ENCODE results near the gene KCND3.

KCND3 gene

GRCh38 chr1:111958075-111958474 is 31.4 kb downstream of the KCND3 start:
- H3K27me3 Mint-ChIP-seq: peaks cover 10% of the 10 kb centered on the region
- H3K36me3 Mint-ChIP-seq (ENCODE audit: low read depth): no peaks in the 10 kb centered on the region
- H3K4me1 Mint-ChIP-seq: no peaks in the 10 kb centered on the region
- ATAC-seq: no peak
- H3K4me3 Mint-ChIP-seq: no peak overlapping the region
- DNase-seq: no peak
- no peaks in the 10 kb centered on the region for H3K9me3 Mint-ChIP-seq
- H3K27ac Mint-ChIP-seq: no peak overlapping the region

GRCh38 chr1:111956155-111956771 is 33.2 kb downstream of the KCND3 start:
- no peaks in the 10 kb centered on the region for H3K4me1 Mint-ChIP-seq
- H3K27ac Mint-ChIP-seq: no peak overlapping the region
- H3K27me3 Mint-ChIP-seq: peaks cover 15% of the 10 kb centered on the region
- no peaks in the 10 kb centered on the region for H3K36me3 Mint-ChIP-seq (ENCODE audit: low read depth)
- no peak for DNase-seq
- H3K4me3 Mint-ChIP-seq: no peak overlapping the region
- ATAC-seq: no peak
- H3K9me3 Mint-ChIP-seq: no peaks in the 10 kb centered on the region

DNA sequence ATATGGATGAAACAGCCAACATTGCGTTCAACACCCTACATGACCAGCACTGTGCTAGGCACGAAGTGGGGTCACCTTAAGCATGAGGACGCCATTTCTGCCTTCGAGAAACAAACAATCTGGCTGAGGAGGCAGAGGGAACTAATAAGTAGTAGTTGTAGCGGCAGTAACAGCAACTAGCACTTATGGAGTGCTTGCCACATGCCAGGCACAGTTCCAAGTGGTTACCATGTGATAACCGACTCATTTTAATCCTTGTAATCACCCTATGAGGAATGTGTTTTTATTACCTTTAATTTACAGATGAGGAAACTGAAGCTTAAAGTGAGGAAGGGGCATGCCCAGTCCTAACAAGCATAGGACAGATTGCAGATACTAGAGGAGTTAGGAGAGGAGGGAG is 33.7 kb downstream of the KCND3 start:
- no peaks in the 10 kb centered on the region for H3K36me3 Mint-ChIP-seq (ENCODE audit: low read depth)
- no peak overlapping the region for H3K4me3 Mint-ChIP-seq
- ATAC-seq: no peak
- no peaks in the 10 kb centered on the region for H3K9me3 Mint-ChIP-seq
- no peak overlapping the region for H3K27ac Mint-ChIP-seq
- peaks cover 15% of the 10 kb centered on the region for H3K27me3 Mint-ChIP-seq
- no peak for DNase-seq
- no peaks in the 10 kb centered on the region for H3K4me1 Mint-ChIP-seq

DNA sequence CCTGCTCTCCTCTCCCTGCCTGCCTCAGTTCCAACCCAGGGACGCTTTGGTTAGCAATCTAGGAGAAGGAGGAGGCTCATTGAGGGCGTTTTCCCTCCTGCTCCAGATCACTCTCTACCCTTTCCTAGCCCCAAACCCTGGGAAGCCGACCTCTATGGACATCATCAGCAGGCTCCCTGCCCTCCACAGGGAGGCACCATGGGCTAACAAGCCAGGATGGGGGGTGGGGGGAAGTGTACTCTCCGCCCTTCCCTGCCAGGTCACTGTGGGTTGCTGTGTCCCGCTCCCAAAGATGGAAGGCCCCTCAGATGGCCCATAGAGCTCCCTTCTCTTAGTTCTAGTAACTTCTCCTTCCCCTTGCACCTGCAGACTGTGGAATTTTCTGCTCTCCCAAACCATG is 35.7 kb downstream of the KCND3 start:
- Mint-ChIP-seq H3K4me1 (no peaks in the 10 kb centered on the region), H3K27me3 (peaks cover 15% of the 10 kb centered on the region), H3K9me3 (no peaks in the 10 kb centered on the region), H3K4me3 (no peak overlapping the region), H3K36me3 (ENCODE audit: low read depth) (no peaks in the 10 kb centered on the region), H3K27ac (no peak overlapping the region)
- ATAC-seq: peak; percentile 16
- no peak for DNase-seq

DNA sequence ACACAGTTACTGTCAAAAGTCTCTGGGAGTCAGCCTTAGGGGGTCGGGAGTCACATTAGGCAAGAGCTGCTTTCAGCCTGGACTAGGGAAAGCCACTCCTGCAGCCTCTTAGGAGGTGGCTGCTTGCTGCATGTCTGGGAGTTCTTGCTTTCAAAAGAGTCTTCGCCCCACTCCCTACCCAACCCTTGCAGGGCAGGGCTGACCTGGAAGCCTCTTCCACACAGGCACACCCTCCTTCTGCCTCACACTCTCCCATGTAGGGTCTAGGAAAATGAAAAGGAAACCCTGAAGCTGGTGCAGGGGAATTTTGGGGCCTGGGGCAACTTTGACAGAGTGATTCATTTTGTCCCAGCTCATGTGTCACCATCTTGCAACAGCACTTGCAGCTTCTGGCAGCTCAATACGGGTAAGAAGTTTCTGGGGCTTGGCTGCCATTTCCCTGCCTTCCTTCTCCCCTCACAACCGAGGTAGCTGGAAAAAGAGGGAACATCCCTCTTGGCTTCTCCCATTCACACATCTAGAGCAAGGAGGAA is 37.3 kb downstream of the KCND3 start:
- ATAC-seq: no peak

GRCh38 chr1:111948209-111949171 is 41.0 kb downstream of the KCND3 start:
- H3K27me3 Mint-ChIP-seq: peaks cover 8% of the 10 kb centered on the region
- H3K9me3 Mint-ChIP-seq: no peaks in the 10 kb centered on the region
- no peak for DNase-seq
- H3K4me1 Mint-ChIP-seq: no peaks in the 10 kb centered on the region
- peak; percentile 47 for ATAC-seq
- H3K36me3 Mint-ChIP-seq (ENCODE audit: low read depth): no peaks in the 10 kb centered on the region
- no peak overlapping the region for H3K4me3 Mint-ChIP-seq
- H3K27ac Mint-ChIP-seq: no peak overlapping the region

More for the DNA sequence above, 37.3 kb downstream of the KCND3 start:
- Mint-ChIP-seq H3K4me1 (no peaks in the 10 kb centered on the region), H3K9me3 (no peaks in the 10 kb centered on the region), H3K27ac (no peak overlapping the region), H3K27me3 (peaks cover 8% of the 10 kb centered on the region), H3K36me3 (ENCODE audit: low read depth) (no peaks in the 10 kb centered on the region), H3K4me3 (no peak overlapping the region)
- DNase-seq: no peak

DNA sequence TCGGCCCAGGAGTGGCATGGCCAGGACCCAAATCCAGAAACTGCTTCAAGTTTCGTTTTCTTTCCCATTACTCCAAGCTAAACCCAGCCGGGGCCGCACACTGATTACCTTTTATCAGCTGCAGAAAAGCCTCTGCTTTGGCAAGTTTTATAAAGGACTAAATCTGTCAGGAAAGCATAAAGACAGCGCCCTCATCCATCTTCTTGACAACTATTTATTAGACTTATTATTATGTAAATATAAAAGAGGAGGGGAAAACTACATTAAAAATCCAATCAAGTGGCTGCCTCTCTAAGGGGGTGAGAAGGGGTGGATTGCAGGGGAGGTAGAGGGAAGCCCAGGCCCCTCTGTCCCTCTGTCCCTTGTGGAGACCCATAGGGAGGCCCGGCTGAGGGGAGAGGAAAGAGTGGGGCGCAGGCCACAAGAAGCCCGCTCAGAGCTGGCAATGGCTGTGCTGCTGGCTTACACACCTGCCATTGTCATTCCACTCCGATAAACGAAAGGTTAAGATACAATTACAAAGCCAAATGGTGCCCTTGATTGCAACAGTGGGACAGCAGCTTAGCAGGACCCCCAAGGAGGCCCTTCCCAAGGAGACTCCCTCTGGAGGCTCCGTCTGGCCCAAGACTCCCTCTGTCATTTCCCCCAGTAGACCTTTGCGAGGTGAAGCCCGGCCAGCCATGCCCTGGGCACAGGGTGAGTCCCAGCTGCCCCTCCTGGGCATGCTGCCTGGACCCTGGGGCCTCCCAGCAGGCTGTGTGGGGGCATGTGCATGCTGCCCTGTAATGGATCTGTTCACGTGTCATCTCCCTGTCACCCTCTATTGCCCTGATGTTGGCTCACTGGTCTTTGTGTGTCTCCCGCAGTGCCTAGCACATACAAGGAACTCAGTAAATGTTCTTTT is 45.4 kb downstream of the KCND3 start:
- no peaks in the 10 kb centered on the region for H3K9me3 Mint-ChIP-seq
- H3K27ac Mint-ChIP-seq: no peak overlapping the region
- peaks cover 4% of the 10 kb centered on the region for H3K27me3 Mint-ChIP-seq
- DNase-seq (no peak), ATAC-seq (no peak)
- no peaks in the 10 kb centered on the region for H3K36me3 Mint-ChIP-seq (ENCODE audit: low read depth)
- H3K4me1 Mint-ChIP-seq: no peaks in the 10 kb centered on the region
- no peak overlapping the region for H3K4me3 Mint-ChIP-seq

- Mint-ChIP-seq H3K9me3 (no peaks in the 10 kb centered on the region), H3K4me3 (no peak overlapping the region), H3K4me1 (no peaks in the 10 kb centered on the region), H3K27me3 (peaks cover 3% of the 10 kb centered on the region), H3K27ac (no peak overlapping the region), H3K36me3 (ENCODE audit: low read depth) (no peaks in the 10 kb centered on the region)
- ATAC-seq (no peak), DNase-seq (no peak)
These were observed 46.4 kb downstream of the KCND3 start for GRCh38 chr1:111943066-111943465.

DNA sequence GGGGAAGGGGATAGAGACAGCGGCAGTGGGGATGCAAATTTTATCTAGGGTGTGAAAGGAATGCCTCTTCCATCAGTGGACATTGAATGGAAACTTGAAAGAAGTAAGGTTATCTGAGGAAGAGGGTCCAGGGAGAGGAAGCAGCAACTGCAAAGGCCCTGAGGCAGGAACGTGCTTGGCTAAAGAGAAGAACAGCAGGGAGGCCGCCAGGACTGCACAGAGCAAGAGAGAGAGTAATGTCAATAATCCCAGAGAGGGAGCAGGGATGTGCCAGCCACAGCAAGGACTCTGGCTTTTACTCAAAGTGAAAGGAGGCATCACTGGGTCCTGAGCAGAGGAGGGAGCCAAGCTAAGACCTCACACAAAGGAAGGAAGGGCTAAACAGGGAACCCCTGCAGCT is 50.9 kb downstream of the KCND3 start:
- no peaks in the 10 kb centered on the region for H3K9me3 Mint-ChIP-seq
- H3K27me3 Mint-ChIP-seq: peaks cover 5% of the 10 kb centered on the region
- ATAC-seq: no peak
- DNase-seq: no peak
- no peak overlapping the region for H3K27ac Mint-ChIP-seq
- H3K36me3 Mint-ChIP-seq (ENCODE audit: low read depth): no peaks in the 10 kb centered on the region
- no peak overlapping the region for H3K4me3 Mint-ChIP-seq
- no peaks in the 10 kb centered on the region for H3K4me1 Mint-ChIP-seq

- Mint-ChIP-seq H3K27me3 (peaks cover 5% of the 10 kb centered on the region), H3K4me1 (no peaks in the 10 kb centered on the region), H3K27ac (no peak overlapping the region), H3K4me3 (no peak overlapping the region), H3K36me3 (ENCODE audit: low read depth) (no peaks in the 10 kb centered on the region), H3K9me3 (no peaks in the 10 kb centered on the region)
- no peak for ATAC-seq
- DNase-seq: no peak
These were observed 51.3 kb downstream of the KCND3 start for GRCh38 chr1:111938123-111938522.

DNA sequence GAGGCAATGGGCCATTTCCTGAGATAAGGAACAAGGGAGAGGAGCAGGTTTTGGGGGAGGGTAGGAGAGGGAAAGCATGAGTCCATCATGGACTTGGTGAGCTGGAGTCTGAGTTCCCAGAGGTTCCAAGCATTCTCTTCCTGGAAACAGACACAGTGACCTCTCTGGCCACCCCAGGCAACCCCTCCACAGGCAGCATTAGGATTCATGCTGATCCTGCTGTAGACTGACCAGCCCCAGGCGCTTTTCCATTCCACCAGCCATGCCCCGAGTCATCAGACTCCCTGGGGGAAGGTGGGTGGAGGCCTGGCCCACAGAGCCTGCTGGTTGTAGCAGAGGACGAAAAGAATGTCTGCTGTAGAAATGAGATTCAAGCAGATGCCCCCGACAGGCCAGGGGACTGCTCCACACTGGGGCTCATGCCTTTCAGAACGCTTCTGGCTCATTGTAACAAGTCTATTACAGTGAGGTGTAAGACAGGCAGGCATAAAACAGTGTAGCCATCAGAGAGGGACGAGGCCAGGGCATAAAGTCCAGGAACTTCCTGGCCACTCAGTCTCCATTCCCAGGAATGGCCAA is 52.2 kb downstream of the KCND3 start:
- no peak for ATAC-seq
- Mint-ChIP-seq H3K27ac (no peak overlapping the region), H3K27me3 (peaks cover 4% of the 10 kb centered on the region), H3K4me1 (no peaks in the 10 kb centered on the region), H3K36me3 (ENCODE audit: low read depth) (no peaks in the 10 kb centered on the region), H3K4me3 (no peak overlapping the region), H3K9me3 (no peaks in the 10 kb centered on the region)
- no peak for DNase-seq

DNA sequence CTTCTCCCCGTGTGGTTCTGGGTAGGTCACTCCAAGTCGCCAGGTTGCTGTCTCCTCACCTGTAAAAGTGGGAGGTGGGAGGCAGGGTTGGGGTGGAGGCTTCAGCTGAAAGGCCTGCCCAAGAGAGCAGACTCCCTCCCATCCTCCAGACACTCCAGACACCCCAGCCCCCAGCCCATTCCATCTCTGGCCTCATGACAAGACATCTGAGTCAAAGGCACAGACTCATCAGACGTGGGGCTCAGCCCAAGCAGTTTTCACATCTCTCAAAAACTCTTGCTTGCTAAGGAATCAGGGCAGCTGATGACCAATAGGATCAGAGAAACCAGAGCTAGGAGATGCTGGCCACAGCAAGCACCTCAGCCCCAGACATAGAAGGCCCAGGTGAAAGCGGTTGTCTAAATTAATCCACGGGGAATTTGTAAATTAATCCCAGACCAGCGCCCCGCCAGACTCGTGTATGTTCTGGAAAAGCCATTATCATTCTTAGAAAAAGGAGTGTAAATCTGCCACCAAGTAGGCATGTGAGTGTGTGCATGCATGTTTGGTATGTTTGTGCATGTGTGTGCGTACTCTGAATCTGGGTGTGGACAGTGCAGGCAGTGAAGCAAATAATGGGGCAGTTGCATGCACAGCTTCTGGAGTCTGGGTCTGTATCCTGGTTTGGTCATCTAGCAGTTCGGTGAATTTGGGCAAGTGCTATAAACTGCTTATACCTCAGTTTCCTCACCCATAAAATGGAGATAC is 55.2 kb downstream of the KCND3 start:
- H3K27ac Mint-ChIP-seq: no peak overlapping the region
- DNase-seq (no peak), ATAC-seq (no peak)
- H3K4me1 Mint-ChIP-seq: no peaks in the 10 kb centered on the region
- H3K36me3 Mint-ChIP-seq (ENCODE audit: low read depth): no peaks in the 10 kb centered on the region
- no peaks in the 10 kb centered on the region for H3K9me3 Mint-ChIP-seq
- H3K4me3 Mint-ChIP-seq: no peak overlapping the region
- peaks cover 4% of the 10 kb centered on the region for H3K27me3 Mint-ChIP-seq

DNA sequence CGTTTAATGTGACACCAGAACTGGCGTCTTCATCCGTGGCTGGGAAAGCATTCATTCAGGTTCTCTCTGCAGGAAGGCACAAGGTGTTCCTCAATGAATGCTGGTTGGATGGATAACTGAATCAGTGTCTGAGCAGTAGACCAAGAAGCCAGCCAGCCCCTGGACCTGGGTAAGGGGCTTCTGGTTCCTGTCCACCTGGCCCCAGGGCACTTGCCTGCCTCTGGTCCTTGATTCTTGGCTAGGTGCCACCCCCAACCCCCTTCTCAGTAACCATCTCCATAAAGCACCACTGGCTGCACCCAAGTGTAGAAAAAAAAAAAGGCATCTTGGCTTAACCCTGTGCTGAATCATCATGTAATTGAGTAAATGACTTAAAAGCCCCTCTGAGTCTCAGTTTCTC is 59.1 kb downstream of the KCND3 start:
- Mint-ChIP-seq H3K27me3 (peaks cover 7% of the 10 kb centered on the region), H3K4me3 (no peak overlapping the region), H3K4me1 (no peaks in the 10 kb centered on the region), H3K27ac (no peak overlapping the region), H3K36me3 (ENCODE audit: low read depth) (no peaks in the 10 kb centered on the region), H3K9me3 (no peaks in the 10 kb centered on the region)
- DNase-seq (no peak), ATAC-seq (no peak)

Data from activated naive CD8-positive, alpha-beta T cell treated with anti-CD3 and anti-CD28 coated beads, Interleukin-2, amount 50 U/mL, for 24 hours (primary cell).